Tongue (tissue), 2 donors: ENCODE measurements around the gene MYO1D. TPM values are rescaled to one million over a fixed set of nuclear protein-coding genes. Genes with fewer than 3 reads are reported as not detected.

ENCODE experiments used
- DNase-seq: peaks from one replicate; pipeline ENCODE4 v3.0.0-alpha.2; 2015
- total RNA-seq: library from RNA; depleted of rRNA; stranded (reverse); fragments of >200 nt; gene quantifications from one replicate; pipeline ENCODE4 v1.2.3, GENCODE V29; 2014

MYO1D gene
- total RNA-seq, 1 donor from 2014 or later, result 25.2 TPM

DNA sequence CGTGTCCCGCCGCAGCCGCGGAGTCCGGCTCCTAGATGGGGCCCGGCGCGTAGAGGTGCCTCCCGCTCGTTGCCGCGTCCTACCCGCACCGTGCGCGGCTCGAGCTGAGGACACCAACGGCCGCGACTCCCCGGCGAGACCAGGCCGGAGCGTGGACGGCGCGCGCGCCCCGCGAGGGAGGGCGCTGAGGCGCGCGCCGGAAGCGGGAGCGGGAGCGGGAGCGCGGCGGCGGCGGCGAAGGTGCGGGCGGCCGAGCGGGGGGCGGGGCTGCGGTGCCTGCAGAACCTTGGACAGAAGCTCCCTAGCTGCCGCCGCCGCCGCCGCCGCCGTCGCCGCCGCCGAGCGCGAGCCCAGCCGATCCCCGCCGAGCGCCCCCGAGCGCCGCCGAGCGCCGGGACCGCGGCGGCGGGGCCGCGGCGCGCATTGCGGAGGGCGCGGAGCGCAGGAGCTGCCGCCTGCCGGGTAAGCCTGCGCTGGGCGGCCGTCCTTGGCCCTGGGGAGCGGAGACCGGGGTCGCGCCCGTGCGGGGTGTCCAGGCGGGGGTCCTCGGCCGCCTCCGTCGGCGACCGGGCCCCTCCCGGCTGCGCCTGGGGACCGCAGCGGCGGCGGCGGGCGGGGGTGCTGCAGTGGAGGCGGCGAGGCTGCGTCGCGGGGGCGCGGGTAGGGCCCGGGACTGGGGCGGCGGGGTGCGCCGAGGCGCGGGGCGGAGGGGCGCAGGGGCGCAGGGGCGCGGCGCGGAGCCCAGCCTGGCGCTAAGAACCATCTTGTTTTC, 390.0 kb downstream of the MYO1D start, which contains the start of gene CDK5R1:
Gene CDK5R1 (plus strand): TSS at position 293 of the 772 bp plus-strand sequence. CDS start 628 bp downstream, outside the sequence.
- peak; percentile 86 for DNase-seq

DNA sequence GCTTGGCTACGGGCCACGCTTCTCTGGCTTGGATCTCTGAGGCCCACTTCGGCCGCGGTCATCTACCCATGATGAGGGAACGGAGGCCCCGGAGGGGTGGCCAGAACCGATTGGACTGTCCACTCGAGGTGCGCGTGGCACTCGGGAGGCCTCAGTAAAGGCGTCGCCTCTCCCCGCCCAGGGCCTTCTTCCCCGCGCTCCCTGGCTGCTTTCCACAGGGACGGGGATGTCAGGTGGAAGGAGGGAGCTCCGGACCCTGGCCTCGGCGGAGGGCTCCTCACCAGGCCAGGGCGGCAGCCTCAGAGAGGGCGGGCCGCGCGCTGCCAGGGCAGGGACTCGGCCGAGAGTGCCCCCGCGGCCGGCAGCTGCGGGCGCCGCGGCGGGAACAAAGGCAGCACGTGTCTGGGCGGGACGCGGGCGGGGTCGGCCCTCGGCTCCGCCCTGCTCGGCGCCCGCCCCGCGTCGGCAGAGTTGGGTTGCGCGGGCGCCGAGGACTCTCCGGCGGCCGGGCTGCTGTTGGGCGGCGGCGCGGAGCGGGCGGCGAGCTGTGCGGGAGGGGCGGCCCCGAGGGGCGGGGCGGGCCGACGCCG, 390.7 kb downstream of the MYO1D start:
- DNase-seq, result peak; percentile 92

DNA sequence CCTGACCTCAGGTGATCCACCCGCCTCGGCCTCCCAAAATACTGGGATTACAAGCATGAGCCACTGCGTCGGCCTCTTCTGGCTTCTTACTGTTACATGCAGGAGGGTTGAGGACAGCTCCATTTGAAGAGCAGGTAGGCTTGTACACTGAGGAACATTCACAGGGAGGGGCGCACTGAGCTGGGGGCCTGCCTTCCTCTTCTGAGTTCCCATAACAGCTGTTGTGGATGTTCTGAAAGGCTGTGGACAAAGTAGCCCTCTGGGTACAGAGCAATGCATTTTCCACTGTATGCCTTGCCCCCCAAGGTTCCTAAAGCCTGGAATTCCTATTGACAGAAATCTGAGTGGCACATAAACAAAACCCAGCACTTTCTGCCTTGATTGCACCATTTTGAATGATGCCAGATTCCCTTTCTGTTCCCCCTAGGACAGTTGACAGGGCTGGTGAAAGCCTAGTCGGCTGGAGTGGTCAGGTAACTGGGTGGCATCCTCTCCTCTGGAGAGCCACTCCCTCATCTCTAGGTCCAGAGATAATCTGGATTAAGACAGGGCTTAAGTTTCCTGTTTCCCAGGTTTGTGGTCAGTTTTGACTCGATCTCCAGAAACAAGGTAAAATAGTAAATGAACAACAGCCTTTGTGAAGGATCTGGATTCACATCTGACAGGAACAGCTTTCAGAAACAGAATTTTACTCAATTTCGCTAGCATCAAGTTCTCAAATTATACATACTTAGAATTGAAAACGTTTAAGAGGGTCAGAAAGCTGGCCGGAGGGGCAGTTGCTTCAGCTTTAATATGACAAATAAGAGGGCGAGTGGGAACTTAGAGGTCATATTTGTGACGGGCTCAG, 391.4 kb downstream of the MYO1D start:
- DNase-seq, result no peak

DNA sequence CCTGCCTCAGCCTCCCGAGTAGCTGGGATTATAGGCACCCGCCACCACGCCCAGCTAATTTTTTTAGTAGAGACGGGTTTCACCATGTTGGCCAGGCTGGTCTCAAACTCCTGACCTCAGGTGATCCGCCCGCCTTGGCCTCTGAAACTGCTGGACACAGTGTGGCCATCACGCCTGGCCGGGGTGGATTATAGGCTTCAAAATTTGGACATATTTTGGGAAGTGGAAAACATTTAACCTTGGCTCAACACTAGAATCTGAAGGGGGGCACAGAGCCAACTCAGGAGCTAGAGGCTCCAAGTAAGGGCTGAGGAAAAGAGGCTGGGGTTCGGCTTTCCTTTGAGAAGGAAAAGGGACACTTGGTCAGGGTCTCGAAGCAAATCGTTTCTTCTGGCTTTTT, 392.3 kb downstream of the MYO1D start:
- no peak for DNase-seq

DNA sequence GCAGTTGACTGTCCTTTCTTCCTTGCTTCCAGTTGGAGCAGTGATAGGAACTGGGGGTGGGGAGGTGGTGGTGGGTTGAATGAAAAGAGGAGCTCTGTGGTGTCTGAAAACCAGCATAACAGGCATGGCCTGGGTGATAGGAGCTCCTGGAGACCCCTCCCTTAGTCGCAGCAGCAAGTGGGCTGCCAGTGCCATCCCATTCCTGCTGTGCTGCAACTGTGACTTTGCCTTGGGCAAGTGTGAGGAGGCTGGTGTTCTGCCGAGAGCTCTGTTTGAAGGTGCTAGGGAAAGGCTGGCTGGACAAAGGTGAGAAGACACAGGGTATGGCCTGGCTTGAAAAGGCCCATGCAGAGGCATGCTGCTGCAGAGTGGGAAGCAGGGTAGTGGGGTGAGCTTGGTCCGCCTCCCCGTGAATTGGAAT, 392.9 kb downstream of the MYO1D start:
- no peak for DNase-seq

DNA sequence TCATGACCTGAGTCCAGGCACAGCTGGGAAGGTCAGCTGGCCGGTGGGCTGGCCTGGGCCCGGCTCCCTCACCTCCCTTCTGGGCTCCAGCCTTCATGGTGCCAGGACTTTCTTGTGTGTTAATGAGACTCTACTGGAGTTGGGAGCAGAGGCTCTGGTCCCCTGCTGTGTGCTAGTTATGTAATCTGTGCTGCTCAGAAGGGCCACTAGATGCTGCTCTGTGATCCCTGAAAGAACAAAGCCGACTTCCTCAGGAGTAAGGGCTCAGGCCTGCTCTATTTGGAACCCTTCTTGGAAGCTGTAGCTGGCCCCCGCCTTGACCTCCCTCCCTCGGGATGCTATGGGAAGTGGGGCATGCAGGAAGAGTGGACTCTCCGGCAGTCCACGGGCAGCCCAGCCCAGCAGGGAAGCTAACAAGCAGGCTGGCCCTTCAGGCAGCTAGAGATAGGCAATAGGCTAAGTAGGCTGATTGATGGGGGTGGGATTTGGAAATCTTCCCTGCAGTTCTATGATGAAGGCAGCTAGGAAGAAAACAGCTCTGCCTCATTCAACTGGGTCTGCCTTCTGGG, 393.4 kb downstream of the MYO1D start:
- peak; percentile 83 for DNase-seq

GRCh38 chr17:32482568-32483320, 394.2 kb downstream of the MYO1D start:
- no peak for DNase-seq

DNA sequence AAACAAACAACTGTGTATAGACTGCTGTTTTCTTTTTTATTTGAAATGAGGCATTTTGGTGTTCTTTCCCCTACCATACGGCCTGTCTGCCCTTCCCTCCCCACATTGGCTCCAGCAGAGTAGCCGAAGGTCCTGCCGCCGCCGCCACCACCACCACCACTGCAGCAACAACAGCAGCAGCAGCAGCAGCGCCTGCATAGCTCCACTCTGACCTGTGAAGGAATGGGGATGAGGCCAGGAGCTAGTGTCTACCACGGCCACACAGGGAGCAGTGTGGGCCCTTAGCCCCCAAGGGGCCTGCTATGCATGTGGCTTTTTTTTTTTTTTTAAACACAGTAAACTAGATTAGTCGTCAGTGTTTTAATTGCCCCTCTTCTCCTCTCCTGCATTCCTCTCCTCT, 395.7 kb downstream of the MYO1D start:
- DNase-seq, result no peak

DNA sequence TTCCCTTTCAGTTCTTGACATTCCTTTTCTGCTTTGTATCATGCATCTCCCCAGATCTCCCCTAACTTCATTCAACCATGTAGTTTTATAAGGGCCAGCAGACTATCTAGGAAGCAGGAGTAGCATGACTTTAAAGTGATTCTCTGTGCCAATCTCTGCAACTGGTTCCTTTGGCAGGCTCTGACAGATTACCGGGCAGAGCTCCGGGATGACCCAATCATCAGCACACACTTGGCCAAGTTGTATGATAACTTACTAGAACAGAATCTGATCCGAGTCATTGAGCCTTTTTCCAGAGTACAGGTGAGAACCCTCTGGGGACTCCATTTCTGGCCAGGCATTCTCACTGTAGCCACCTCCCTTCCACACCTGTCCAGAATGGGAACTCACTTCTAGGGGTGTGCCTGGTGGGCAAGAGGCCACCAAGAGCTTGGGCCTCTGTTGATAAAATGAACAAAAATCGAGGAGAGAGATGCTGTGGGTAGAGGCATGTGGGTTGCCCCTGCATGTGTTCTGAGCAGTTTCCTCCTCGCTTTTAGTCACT, 397.8 kb downstream of the MYO1D start:
- DNase-seq, result no peak

DNA sequence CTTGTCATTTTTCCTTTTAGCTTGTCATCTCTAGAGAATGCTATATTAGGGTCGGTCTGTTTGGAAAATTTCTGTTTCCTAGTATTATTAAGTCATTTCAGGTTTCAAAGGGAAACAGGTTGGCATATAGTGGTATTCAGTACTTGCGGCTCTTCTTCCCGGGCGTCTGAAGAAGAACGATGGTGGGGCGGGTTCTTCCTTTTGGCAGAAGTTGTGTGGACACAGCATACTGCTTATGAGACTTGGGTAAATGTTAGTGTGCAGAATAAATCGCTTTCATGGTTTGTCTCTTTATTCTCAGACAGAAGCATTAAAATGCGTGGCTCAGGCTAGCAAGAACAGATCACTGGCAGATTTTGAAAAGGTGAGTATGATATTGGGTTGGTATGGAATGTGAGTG, 399.7 kb downstream of the MYO1D start:
- DNase-seq, result no peak

- no peak for DNase-seq
Measured at GRCh38 chr17:32475258-32475657, 401.7 kb downstream of the MYO1D start.

GRCh38 chr17:32471652-32472051, 405.3 kb downstream of the MYO1D start:
- no peak for DNase-seq

DNA sequence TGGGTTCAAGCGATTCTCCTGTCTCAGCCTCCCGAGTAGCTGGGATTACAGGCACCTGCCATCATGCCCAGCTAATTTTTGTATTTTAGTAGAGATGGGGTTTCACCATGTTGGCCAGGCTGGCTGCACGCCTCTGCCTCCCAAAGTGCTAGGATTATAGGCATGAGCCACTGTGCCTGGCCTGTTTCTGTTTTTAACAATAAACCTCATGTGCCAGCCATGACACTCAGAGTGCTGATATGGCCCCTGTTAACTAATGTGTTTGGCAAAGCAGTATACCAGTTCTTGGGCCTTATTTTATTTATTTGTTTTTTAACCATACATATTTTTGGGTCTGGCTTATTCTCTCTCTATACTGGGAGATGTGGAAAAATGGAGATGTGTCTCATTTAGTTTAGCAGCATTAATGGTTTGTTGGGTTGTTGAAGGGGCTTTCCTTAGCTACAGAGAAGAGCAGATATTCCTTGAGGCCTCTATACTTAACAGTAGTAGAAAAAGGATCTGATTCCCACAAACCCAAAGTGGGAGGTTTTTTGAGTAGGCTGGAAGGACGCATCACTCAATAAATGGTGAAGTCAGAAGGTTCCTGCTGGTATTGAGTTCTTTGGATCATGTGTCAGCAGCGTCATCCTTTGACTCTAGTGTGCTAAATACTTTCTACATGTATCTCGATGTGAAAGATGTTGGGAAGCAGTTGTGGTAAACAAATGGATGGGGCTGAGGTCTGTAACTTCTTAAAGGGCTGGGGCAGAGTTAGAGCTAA, 406.3 kb downstream of the MYO1D start:
- no peak for DNase-seq

DNA sequence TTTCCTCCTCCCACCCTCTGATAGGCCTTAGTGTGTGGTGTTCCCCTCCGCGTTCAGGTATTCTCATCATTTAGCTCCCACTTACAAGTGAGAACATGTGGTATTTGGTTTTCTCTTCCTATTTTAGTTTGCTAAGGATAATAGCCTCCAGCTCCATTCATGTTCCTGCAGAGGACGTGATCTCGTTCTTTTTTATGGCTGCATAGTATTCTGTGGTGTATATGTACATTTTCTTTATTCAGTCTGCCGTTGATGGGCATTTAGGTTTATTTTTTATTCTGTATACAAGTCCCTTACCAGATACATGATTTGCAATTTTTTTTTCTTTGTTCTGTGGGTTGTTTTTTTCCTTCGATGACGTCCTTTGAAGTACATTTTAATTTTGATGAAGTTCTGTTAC, 409.0 kb downstream of the MYO1D start:
- DNase-seq, result no peak

DNA sequence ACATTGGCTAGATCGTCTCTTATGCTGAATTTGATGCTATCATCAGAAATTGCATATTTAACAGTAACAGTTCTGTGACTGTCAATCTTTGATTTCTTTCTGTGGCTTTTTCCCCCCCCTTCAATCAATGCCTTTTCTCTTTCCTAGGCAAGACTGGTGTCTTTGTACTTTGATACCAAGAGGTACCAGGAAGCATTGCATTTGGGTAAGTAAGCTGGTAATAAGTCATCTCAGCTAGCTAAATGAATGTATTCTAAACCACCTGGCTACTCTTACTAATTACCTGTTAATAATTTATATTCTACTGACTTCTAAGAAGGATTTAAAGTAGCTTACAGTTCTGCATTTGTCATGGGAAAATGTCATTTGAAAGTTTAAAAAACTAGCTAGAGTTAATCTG, 412.6 kb downstream of the MYO1D start:
- no peak for DNase-seq

DNA sequence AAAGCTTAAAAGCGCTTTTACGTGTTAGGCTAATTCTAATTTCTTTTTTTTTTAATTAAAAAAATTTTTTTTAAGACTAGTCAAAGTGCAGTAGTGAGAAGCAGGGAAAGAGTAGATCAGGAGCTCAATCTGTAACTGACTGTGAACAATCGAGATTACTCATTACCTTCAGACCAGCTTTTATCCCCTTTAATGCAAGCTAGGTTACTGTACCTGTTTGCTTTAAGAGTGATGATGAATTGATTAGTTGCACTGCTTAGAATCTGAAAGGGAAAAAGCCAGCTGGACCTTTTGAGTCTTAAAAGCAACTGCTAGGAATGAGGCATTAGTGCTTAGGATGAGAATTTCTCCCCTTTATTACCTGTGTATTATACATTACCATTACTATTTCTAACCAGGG, 413.6 kb downstream of the MYO1D start:
- DNase-seq, result no peak

DNA sequence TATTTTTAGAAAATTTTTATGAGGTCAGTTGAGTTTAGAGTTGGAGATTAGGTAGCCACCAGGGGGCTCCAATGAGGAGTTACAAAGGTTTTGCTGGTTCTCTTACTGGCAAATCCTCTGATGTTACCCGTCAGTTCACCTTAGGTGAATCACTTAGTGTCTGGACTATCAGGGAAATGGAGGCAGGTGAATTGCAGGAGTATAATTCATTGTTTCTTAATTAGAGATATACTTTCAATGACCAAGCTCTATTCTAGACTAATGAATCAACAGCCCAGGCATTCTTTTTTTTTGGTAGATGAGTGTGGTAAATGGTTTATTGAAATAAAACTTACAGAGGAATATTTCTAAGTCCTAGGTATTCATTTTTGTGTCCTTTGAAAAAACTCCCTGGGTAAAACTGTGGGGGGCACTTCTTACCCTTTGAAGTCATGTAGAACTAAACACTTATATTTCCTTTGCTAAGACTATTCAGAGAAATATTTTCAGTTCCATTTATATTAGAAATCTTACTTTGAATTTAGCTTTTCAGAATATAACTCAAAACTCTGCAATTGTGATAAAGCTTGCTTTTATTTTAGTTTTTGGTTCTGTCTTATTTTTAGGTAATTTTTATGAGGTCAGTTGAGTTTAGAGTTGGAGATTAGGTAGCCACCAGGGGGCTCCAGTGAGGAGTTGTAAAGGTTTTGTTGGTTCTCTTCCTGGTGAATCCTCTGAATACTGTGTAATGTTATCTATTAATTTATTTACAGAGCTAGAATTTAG, 414.9 kb downstream of the MYO1D start:
- DNase-seq, result peak; percentile 61

DNA sequence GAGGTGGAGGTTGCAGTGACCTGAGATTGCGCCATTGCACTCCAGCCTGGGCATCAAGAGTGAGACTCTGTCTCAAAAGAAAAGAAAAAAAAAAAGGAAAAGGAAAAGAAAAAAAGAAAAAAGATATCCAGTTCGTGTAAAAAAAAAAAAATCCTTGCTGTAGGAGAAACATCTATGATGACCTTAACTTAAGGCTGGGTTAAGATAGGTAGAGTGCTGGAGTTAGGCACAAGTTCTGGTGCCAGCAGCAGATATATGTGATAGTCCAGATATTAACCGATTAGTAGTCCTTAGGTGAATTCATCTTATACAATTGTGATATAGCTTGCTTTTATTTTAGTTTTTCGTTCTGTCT, 415.4 kb downstream of the MYO1D start:
- DNase-seq, result no peak

DNA sequence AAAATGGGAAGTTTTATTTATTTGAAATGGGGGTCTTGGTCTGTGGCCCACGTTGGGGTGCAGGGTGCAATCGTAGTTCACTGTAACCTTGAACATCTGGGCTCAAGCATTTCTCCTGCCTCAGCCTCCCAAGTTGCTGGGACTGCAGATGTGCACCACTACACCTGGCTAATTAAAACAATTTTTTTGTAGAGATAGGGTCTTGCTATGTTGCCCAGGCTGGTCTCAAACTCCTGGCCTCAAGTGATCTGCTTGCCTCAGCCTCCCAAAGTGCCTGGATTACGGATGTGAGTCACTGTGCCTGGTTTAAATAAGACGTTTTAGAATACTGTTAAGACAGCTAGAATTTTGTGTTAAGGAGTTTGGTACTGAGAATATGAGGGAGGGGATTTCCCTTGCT, 416.9 kb downstream of the MYO1D start:
- no peak for DNase-seq

DNA sequence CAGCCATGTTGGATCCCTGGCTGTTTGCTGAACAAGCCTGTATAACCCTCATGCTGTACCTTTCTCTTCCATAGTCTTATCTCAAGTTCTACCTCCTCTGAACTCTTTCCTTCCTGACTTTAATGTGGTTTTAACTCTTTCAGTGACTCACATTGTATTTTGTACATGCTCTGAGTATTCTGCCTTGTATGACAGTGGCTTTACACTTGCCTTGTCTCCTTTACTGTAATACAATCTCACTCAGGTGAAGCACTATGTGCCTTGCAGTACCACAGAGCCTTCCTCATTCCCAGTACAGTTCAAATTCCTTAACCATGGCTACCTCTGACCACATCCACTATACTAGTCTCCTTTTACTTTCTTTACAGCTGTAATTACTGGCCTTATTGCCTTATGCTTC, 418.6 kb downstream of the MYO1D start:
- no peak for DNase-seq
